ENCODE data around the gene MYH6. TPM values are rescaled to one million over a fixed set of nuclear protein-coding genes. Genes with fewer than 3 reads are reported as not detected.

The MYH6 gene
- total RNA-seq, 1 donor, result not detected

DNA sequence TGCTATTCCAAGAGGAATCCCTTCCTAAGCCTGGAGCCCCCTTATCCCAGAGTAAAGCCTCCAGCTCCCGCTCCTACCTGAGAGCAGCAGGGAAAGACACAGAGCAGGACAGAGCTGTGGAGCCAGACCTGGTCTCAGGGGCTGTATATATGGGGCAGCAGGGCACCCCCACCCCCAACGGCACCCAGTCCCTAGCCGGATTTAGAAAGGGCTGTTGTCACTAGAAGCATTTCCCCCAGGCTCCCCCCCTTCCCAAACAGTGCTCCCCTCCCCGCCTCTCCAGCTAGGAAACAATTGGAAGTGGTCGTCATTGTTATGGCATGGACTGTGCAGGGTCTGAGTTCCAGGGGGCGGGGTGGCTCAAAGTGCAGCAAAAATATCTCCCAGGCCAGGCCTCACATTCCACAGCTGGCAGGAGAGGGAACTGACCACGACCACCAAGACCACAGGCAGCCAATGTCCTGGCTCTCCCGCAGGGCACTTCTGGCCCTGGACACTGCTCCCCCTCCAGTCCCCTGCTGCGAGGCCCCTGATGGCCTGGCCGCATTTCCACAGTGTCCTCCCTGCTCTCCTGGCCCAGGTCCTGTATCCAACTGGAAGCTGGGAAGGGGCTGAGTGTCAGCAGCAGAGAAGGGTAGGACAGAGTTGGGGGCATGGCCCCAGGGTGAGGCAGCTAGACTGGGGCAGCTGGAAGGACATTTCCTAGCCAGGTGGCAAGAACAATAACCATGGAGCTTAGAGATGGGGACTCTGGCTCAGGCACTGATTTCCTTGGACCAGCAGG lies 27.7 kb upstream of the MYH6 start, which contains the start of gene MYH7:
TSS of gene MYH7 (minus strand) at position 118 of the 784 bp plus-strand sequence. CDS start 1,928 bp downstream, outside the sequence.
- DNase-seq (ENCODE audit: insufficient read length, low spot score, missing footprints), result no peak
- H3K4me1 ChIP-seq (ENCODE audit: insufficient read depth, low read length), result no peaks in the 10 kb centered on the region
- H3K9me3 ChIP-seq (ENCODE audit: low read depth, low read length), result no peaks in the 10 kb centered on the region
- H2AFZ ChIP-seq (ENCODE audit: low read length), result no peak within 1 kb of the TSS
- H3K4me3 ChIP-seq (ENCODE audit: insufficient read depth, low read length), result no peak within 1 kb of the TSS
- no peak within 1 kb of the TSS for H3K4me2 ChIP-seq (ENCODE audit: insufficient read depth, low read length)
- H3K27ac ChIP-seq (ENCODE audit: low read depth, low read length), result no peak within 1 kb of the TSS
- no peaks in the 10 kb centered on the region for H3K36me3 ChIP-seq (ENCODE audit: insufficient read depth, low read length)
- no peaks in the 10 kb centered on the region for H3K79me2 ChIP-seq (ENCODE audit: insufficient read depth, low read length)
- no peaks in the 10 kb centered on the region for H4K20me1 ChIP-seq (ENCODE audit: insufficient read depth, low read length)
- no peaks in the 10 kb centered on the region for H3K27me3 ChIP-seq (ENCODE audit: insufficient read depth, low read length)
- TF ChIP-seq, protein P1, sequence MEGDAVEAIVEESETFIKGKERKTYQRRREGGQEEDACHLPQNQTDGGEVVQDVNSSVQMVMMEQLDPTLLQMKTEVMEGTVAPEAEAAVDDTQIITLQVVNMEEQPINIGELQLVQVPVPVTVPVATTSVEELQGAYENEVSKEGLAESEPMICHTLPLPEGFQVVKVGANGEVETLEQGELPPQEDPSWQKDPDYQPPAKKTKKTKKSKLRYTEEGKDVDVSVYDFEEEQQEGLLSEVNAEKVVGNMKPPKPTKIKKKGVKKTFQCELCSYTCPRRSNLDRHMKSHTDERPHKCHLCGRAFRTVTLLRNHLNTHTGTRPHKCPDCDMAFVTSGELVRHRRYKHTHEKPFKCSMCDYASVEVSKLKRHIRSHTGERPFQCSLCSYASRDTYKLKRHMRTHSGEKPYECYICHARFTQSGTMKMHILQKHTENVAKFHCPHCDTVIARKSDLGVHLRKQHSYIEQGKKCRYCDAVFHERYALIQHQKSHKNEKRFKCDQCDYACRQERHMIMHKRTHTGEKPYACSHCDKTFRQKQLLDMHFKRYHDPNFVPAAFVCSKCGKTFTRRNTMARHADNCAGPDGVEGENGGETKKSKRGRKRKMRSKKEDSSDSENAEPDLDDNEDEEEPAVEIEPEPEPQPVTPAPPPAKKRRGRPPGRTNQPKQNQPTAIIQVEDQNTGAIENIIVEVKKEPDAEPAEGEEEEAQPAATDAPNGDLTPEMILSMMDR (IDR thresholded peaks at IDR 0.05; ENCODE audit: extremely low read depth, low read depth, low read length), result no peak

DNA sequence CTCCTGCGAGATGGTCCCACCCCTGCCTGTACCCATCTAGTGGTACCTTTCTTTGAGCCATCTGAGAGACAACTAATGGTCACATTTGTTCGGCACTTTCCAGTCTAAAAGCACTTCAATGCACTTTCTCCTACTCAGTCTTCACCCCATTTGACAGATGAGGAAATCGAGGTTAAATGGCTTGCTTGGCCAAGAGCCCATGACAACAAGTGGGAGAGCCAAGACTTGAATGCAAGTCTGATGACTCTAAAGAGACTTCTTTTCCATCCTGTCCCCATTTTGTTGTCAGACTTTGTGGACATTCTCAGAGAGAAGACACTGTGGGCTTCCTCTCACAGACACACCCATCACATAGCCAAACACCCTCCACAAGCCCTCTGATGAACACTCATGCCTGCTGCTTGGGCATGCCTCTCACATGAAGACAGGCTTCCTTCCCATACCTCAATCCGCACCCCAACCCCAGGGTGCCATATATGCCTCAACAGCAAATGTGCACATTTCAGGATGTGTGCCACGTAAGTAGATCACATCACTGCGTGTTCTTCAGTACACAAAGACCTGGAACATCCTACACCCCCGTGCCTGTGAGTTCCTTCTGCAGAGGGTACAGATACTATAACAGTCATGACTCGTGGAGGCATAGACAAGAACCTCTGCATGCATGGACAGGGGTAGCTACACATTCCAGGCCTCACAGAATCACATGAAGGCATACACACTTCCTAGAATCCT lies 26.6 kb upstream of the MYH6 start:
- H3K4me1 ChIP-seq (ENCODE audit: insufficient read depth, low read length), result no peaks in the 10 kb centered on the region
- H2AFZ ChIP-seq (ENCODE audit: low read length), result no peak overlapping the region
- H4K20me1 ChIP-seq (ENCODE audit: insufficient read depth, low read length), result no peaks in the 10 kb centered on the region
- H3K27ac ChIP-seq (ENCODE audit: low read depth, low read length), result no peak overlapping the region
- no peaks in the 10 kb centered on the region for H3K9me3 ChIP-seq (ENCODE audit: low read depth, low read length)
- H3K4me2 ChIP-seq (ENCODE audit: insufficient read depth, low read length), result no peak overlapping the region
- H3K4me3 ChIP-seq (ENCODE audit: insufficient read depth, low read length), result no peak overlapping the region
- DNase-seq (ENCODE audit: insufficient read length, low spot score, missing footprints), result no peak
- H3K27me3 ChIP-seq (ENCODE audit: insufficient read depth, low read length), result peaks cover 5% of the 10 kb centered on the region
- no peaks in the 10 kb centered on the region for H3K36me3 ChIP-seq (ENCODE audit: insufficient read depth, low read length)
- H3K79me2 ChIP-seq (ENCODE audit: insufficient read depth, low read length), result no peaks in the 10 kb centered on the region
- TF ChIP-seq, protein P1 (IDR thresholded peaks at IDR 0.05; ENCODE audit: extremely low read depth, low read depth, low read length), result no peak

DNA sequence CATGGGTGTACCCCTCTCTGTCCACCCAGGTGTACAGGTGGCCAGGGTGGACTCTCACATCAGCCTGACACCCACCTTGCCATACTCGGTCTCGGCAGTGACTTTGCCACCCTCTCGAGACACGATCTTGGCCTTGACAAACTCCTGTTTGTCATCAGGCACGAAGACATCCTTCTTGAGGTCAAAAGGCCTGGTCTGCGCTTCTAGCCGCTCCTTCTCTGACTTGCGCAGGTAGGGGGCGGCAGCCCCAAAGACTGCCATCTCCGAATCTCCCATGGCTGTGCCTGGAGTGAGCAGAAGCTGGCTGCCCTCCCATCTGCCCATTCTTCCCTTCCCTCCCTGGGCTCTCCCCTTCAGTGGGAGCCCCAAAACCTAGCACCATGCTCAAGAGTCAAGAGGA lies 25.4 kb upstream of the MYH6 start:
- TF ChIP-seq, protein P1 (IDR thresholded peaks at IDR 0.05; ENCODE audit: extremely low read depth, low read depth, low read length), result no peak
- H2AFZ ChIP-seq (ENCODE audit: low read length), result no peak overlapping the region
- H3K79me2 ChIP-seq (ENCODE audit: insufficient read depth, low read length), result no peaks in the 10 kb centered on the region
- peak; percentile 80 for DNase-seq (ENCODE audit: insufficient read length, low spot score, missing footprints)
- no peak overlapping the region for H3K4me2 ChIP-seq (ENCODE audit: insufficient read depth, low read length)
- H3K9me3 ChIP-seq (ENCODE audit: low read depth, low read length), result no peaks in the 10 kb centered on the region
- no peak overlapping the region for H3K27ac ChIP-seq (ENCODE audit: low read depth, low read length)
- peaks cover 5% of the 10 kb centered on the region for H3K27me3 ChIP-seq (ENCODE audit: insufficient read depth, low read length)
- H3K36me3 ChIP-seq (ENCODE audit: insufficient read depth, low read length), result no peaks in the 10 kb centered on the region
- no peaks in the 10 kb centered on the region for H3K4me1 ChIP-seq (ENCODE audit: insufficient read depth, low read length)
- H4K20me1 ChIP-seq (ENCODE audit: insufficient read depth, low read length), result no peaks in the 10 kb centered on the region
- no peak overlapping the region for H3K4me3 ChIP-seq (ENCODE audit: insufficient read depth, low read length)

DNA sequence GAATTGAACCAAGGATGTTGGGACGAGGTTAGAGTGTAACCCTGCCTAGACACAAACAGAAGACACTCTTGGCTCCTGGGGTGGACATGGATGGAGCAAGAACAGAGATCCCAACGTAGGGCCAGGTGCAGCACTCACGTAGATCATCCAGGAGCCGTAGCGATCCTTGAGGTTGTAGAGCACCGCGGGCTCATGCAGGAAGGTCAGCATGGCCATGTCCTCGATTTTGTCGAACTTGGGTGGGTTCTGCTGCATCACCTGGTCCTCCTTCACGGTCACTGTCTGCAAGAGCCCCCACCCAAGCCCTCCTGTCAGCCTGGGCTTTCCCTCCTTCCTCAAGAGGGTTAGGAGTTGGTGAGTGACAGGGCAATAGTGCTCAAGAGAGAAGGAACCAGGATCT lies 24.9 kb upstream of the MYH6 start:
- H3K9me3 ChIP-seq (ENCODE audit: low read depth, low read length), result no peaks in the 10 kb centered on the region
- TF ChIP-seq, protein P1 (IDR thresholded peaks at IDR 0.05; ENCODE audit: extremely low read depth, low read depth, low read length), result no peak
- H3K4me2 ChIP-seq (ENCODE audit: insufficient read depth, low read length), result no peak overlapping the region
- no peak overlapping the region for H3K4me3 ChIP-seq (ENCODE audit: insufficient read depth, low read length)
- H3K36me3 ChIP-seq (ENCODE audit: insufficient read depth, low read length), result no peaks in the 10 kb centered on the region
- H3K79me2 ChIP-seq (ENCODE audit: insufficient read depth, low read length), result no peaks in the 10 kb centered on the region
- H4K20me1 ChIP-seq (ENCODE audit: insufficient read depth, low read length), result no peaks in the 10 kb centered on the region
- H3K27ac ChIP-seq (ENCODE audit: low read depth, low read length), result no peak overlapping the region
- peaks cover 5% of the 10 kb centered on the region for H3K27me3 ChIP-seq (ENCODE audit: insufficient read depth, low read length)
- no peaks in the 10 kb centered on the region for H3K4me1 ChIP-seq (ENCODE audit: insufficient read depth, low read length)
- no peak for DNase-seq (ENCODE audit: insufficient read length, low spot score, missing footprints)
- H2AFZ ChIP-seq (ENCODE audit: low read length), result no peak overlapping the region
